Measurements from ENCODE around the gene PTPRM.

- no peak for TF ChIP-seq EP300 (IDR thresholded peaks at IDR 0.05)
- TF ChIP-seq CTCF (IDR thresholded peaks at IDR 0.05) = no peak
- no peak for TF ChIP-seq POLR2A (IDR thresholded peaks at IDR 0.05)
Measured at GRCh38 chr18:7517852-7518251, 49.3 kb upstream of the PTPRM start.

Measured in ovary (tissue), 3 donors.